Endothelial cell of umbilical vein (primary cell): Measurements from ENCODE around the gene CETN1.

ENCODE experiments used
- MAX ChIP-seq: IDR thresholded peaks from 2 replicates; pipeline ENCODE4 v1.6.1; 2011; ENCODE audit not compliant: insufficient read depth, insufficient read length
- TF ChIP-seq, protein P1 (sequence below), 2 donors: IDR thresholded peaks; 1 replicate in 1 of 2; 2 replicates in 1 of 2; pipeline ENCODE4 v1.5.1; 2011; ENCODE audit warnings: low read length in 2 of 2, mild to moderate bottlenecking in 2 of 2, moderate library complexity in 2 of 2, control low read depth in 1 of 2, inconsistent platforms in 1 of 2, low read depth in 1 of 2; ENCODE audit not compliant: insufficient read depth in 1 of 2; ENCODE audit errors: extremely low read depth in 1 of 2

DNA sequence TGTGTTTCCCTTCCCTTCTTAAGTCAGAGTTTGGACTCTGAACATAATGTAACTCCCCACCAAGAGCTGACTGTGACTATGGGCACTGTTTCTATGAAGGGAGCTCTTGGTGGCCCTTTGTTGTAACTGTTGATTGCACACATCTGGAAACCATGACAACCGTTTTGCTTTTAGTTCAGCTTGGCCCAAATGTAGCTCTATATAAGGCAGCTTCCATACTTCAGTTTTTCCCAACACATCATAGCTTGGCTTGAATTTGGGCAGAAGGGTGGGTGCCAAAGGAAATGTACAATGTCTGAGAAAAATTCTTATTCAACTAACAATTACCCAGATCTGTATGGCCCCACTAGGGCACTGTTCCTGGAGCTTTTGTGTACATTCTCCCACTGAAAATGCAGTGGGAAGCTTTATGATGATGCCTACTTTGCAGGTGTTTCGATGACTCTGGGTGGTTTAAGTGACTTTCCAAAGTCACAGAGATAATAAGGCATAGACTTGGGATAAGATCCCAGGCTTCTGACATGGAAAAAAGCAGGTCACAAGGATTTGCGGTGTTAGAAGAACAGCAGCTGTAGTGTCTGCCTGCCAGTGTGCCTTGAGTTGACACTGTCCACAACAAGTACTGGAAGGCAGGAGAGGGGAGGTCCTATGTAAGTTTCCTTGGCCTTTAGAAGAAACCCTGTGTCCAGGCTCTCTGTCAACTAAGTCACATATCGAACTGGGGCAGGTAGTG is 2.4 kb upstream of the CETN1 start:
- TF ChIP-seq, protein P1, sequence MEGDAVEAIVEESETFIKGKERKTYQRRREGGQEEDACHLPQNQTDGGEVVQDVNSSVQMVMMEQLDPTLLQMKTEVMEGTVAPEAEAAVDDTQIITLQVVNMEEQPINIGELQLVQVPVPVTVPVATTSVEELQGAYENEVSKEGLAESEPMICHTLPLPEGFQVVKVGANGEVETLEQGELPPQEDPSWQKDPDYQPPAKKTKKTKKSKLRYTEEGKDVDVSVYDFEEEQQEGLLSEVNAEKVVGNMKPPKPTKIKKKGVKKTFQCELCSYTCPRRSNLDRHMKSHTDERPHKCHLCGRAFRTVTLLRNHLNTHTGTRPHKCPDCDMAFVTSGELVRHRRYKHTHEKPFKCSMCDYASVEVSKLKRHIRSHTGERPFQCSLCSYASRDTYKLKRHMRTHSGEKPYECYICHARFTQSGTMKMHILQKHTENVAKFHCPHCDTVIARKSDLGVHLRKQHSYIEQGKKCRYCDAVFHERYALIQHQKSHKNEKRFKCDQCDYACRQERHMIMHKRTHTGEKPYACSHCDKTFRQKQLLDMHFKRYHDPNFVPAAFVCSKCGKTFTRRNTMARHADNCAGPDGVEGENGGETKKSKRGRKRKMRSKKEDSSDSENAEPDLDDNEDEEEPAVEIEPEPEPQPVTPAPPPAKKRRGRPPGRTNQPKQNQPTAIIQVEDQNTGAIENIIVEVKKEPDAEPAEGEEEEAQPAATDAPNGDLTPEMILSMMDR (IDR thresholded peaks at IDR 0.05; ENCODE audit: extremely low read depth in 1 of 2, insufficient read depth in 1 of 2, low read depth in 1 of 2, low read length in 2 of 2): no peak
- no peak for TF ChIP-seq MAX
